ENCODE data around the gene ST6GALNAC5.

GRCh38 chr1:76929136-76929535, 61.9 kb downstream of the ST6GALNAC5 start:
- TF ChIP-seq CTCF (IDR thresholded peaks at IDR 0.05) (no peak), POLR2A (IDR thresholded peaks at IDR 0.05) (no peak), EP300 (IDR thresholded peaks at IDR 0.05) (no peak)

Measured in ovary (tissue), 3 donors.